ENCODE measurements around the gene AZI2. TPM values are rescaled to one million over a fixed set of nuclear protein-coding genes. Genes with fewer than 3 reads are reported as not detected.

AZI2 gene, protein sequence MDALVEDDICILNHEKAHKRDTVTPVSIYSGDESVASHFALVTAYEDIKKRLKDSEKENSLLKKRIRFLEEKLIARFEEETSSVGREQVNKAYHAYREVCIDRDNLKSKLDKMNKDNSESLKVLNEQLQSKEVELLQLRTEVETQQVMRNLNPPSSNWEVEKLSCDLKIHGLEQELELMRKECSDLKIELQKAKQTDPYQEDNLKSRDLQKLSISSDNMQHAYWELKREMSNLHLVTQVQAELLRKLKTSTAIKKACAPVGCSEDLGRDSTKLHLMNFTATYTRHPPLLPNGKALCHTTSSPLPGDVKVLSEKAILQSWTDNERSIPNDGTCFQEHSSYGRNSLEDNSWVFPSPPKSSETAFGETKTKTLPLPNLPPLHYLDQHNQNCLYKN
- total RNA-seq: 58.9 and 133 TPM in 2 replicates

GRCh38 chr3:28348629-28349468 is at the start of gene AZI2, which contains the start of gene ZCWPW2:
Gene AZI2 (minus strand): TSS chr3:28348824. CDS start chr3:28340617, 8,207 bp downstream.
Gene ZCWPW2 (plus strand): TSS chr3:28348721. CDS start chr3:28413069, 64,348 bp downstream.

Other genes starting within 250 kb of the AZI2 start
- gene CMC1, start 107.2 kb downstream of the AZI2 start, total RNA-seq: 19.4 and 23.7 TPM in 2 replicates
- 0.51 and 1.5 TPM in 2 replicates for gene ZCWPW2, start 103 bp downstream of the AZI2 start, total RNA-seq